Measurements from ENCODE around the gene SHB. TPM values are rescaled to one million over a fixed set of nuclear protein-coding genes. Genes with fewer than 3 reads are reported as not detected.

SHB gene
- total RNA-seq, 1 experiment from 2014 or later, result 12.2 TPM

DNA sequence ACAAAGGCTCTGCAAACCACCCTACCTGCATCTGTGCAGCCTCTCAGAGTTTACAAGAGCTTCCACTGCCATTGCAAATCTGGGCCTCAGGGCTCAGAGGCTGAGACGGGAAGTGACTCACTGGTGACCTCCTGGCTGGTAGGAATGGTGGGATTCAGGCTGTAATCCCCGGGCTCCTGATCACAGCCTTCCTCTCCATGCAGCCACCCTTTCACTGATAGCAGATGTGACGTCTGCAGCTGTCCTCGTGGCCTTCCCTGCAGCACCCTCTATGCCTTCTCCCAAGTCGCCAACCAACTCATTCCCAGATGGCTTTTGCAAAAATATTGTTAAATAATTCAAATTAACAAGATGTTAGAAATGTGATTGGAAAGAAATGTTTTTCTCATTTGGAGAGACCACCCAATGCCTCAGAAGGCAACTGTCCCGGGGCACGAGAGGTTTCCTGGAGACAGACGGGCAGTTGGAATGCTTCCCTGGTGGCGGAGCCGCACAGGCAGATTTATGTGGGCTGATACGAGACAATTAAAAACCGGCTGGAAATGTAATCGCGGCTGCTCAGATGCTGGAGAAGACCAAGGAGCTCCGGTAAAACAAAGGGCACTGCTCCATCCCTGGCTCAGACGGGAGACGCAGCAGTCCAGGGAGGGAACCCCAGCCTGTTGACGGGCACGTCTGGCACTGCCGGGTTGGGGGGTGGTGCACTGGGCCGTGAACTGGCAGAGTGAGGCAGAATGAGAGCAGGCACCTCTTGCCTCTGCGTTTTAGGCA is 130.7 kb downstream of the SHB start (continued):
- TF ChIP-seq, protein P1, sequence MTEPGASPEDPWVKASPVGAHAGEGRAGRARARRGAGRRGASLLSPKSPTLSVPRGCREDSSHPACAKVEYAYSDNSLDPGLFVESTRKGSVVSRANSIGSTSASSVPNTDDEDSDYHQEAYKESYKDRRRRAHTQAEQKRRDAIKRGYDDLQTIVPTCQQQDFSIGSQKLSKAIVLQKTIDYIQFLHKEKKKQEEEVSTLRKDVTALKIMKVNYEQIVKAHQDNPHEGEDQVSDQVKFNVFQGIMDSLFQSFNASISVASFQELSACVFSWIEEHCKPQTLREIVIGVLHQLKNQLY (CRISPR knock-in tag; IDR thresholded peaks at IDR 0.05), result no peak
- no peak for TF ChIP-seq ZNF423 (CRISPR knock-in tag; IDR thresholded peaks at IDR 0.05)

DNA sequence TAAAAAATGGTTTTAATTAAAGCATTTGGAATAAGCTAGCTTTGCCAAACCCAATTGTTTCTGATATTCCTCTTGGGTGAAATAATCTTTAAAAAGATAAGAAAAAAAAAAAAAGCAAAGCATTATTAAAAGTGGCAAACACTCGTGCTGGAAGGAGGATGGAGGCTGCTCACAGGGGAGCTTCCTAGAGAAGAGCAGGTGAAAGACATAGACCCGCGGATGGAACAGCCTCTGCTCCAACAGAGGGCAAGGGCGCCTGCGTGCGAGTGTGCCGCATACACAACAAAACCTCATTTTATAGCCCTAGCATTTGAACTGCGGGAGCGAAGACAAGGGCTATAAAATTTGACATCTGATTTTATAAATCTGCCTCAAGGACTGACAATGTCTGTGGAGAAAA is 131.7 kb downstream of the SHB start:
- peaks cover 10% of the 10 kb centered on the region for H3K4me1 Mint-ChIP-seq
- H3K27ac Mint-ChIP-seq, result no peak overlapping the region
- TF ChIP-seq SP1 (CRISPR knock-in tag; conservative IDR thresholded peaks at IDR 0.05), result no peak
- no peak for TF ChIP-seq NFE2L1 (CRISPR knock-in tag; IDR thresholded peaks at IDR 0.05)
- TF ChIP-seq, protein P2, sequence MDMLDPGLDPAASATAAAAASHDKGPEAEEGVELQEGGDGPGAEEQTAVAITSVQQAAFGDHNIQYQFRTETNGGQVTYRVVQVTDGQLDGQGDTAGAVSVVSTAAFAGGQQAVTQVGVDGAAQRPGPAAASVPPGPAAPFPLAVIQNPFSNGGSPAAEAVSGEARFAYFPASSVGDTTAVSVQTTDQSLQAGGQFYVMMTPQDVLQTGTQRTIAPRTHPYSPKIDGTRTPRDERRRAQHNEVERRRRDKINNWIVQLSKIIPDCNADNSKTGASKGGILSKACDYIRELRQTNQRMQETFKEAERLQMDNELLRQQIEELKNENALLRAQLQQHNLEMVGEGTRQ (CRISPR knock-in tag; IDR thresholded peaks at IDR 0.05), result no peak
- no peak for TF ChIP-seq ZBTB21 (CRISPR knock-in tag; IDR thresholded peaks at IDR 0.05; ENCODE audit: borderline replicate concordance)
- TF ChIP-seq ZNF263 (CRISPR knock-in tag; IDR thresholded peaks at IDR 0.05; ENCODE audit: low read depth), result no peak
- no peak for TF ChIP-seq NFYB (CRISPR knock-in tag; conservative IDR thresholded peaks at IDR 0.05; ENCODE audit: low read depth)
- TF ChIP-seq SOX15 (CRISPR knock-in tag; IDR thresholded peaks at IDR 0.05), result no peak
- TF ChIP-seq, protein P3, sequence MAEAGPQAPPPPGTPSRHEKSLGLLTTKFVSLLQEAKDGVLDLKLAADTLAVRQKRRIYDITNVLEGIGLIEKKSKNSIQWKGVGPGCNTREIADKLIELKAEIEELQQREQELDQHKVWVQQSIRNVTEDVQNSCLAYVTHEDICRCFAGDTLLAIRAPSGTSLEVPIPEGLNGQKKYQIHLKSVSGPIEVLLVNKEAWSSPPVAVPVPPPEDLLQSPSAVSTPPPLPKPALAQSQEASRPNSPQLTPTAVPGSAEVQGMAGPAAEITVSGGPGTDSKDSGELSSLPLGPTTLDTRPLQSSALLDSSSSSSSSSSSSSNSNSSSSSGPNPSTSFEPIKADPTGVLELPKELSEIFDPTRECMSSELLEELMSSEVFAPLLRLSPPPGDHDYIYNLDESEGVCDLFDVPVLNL (CRISPR knock-in tag; IDR thresholded peaks at IDR 0.05; ENCODE audit: borderline replicate concordance, low read depth), result no peak
- TF ChIP-seq ATF1 (CRISPR knock-in tag; IDR thresholded peaks at IDR 0.05), result no peak
- TF ChIP-seq, protein P4, sequence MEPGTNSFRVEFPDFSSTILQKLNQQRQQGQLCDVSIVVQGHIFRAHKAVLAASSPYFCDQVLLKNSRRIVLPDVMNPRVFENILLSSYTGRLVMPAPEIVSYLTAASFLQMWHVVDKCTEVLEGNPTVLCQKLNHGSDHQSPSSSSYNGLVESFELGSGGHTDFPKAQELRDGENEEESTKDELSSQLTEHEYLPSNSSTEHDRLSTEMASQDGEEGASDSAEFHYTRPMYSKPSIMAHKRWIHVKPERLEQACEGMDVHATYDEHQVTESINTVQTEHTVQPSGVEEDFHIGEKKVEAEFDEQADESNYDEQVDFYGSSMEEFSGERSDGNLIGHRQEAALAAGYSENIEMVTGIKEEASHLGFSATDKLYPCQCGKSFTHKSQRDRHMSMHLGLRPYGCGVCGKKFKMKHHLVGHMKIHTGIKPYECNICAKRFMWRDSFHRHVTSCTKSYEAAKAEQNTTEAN (CRISPR knock-in tag; IDR thresholded peaks at IDR 0.05), result no peak
- TF ChIP-seq NR3C1 (CRISPR knock-in tag; conservative IDR thresholded peaks at IDR 0.05; ENCODE audit: low read depth), result no peak
- TF ChIP-seq, protein P5, sequence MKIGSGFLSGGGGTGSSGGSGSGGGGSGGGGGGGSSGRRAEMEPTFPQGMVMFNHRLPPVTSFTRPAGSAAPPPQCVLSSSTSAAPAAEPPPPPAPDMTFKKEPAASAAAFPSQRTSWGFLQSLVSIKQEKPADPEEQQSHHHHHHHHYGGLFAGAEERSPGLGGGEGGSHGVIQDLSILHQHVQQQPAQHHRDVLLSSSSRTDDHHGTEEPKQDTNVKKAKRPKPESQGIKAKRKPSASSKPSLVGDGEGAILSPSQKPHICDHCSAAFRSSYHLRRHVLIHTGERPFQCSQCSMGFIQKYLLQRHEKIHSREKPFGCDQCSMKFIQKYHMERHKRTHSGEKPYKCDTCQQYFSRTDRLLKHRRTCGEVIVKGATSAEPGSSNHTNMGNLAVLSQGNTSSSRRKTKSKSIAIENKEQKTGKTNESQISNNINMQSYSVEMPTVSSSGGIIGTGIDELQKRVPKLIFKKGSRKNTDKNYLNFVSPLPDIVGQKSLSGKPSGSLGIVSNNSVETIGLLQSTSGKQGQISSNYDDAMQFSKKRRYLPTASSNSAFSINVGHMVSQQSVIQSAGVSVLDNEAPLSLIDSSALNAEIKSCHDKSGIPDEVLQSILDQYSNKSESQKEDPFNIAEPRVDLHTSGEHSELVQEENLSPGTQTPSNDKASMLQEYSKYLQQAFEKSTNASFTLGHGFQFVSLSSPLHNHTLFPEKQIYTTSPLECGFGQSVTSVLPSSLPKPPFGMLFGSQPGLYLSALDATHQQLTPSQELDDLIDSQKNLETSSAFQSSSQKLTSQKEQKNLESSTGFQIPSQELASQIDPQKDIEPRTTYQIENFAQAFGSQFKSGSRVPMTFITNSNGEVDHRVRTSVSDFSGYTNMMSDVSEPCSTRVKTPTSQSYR (CRISPR knock-in tag; IDR thresholded peaks at IDR 0.05), result no peak
- no peak for TF ChIP-seq MYBL2 (CRISPR knock-in tag; IDR thresholded peaks at IDR 0.05)
- no peak for TF ChIP-seq NR1H2 (CRISPR knock-in tag; IDR thresholded peaks at IDR 0.05)
- TF ChIP-seq, protein P6, sequence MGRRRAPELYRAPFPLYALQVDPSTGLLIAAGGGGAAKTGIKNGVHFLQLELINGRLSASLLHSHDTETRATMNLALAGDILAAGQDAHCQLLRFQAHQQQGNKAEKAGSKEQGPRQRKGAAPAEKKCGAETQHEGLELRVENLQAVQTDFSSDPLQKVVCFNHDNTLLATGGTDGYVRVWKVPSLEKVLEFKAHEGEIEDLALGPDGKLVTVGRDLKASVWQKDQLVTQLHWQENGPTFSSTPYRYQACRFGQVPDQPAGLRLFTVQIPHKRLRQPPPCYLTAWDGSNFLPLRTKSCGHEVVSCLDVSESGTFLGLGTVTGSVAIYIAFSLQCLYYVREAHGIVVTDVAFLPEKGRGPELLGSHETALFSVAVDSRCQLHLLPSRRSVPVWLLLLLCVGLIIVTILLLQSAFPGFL (CRISPR knock-in tag; IDR thresholded peaks at IDR 0.05; ENCODE audit: borderline replicate concordance), result no peak
- no peak for TF ChIP-seq RELA (CRISPR knock-in tag; IDR thresholded peaks at IDR 0.05; ENCODE audit: borderline replicate concordance)
- H3K36me3 Mint-ChIP-seq, result no peaks in the 10 kb centered on the region
- ATAC-seq, result no peak
- H3K4me3 Mint-ChIP-seq, result no peak overlapping the region
- no peaks in the 10 kb centered on the region for H3K9me3 Mint-ChIP-seq
- no peak for DNase-seq (ENCODE audit: low spot score)
- ChIA-PET CTCF (interaction anchor here (0.7 to 1.3 kb wide), 3 partner anchors 24 to 394 kb away, joined by 3 to 8 read pairs (median 3); no protein-coding TSS in a partner anchor), POLR2A (interaction anchor here (0.7 kb wide), 1 partner anchor 150 kb away, joined by 3 read pairs; no protein-coding TSS in a partner anchor)
- H3K27me3 Mint-ChIP-seq (ENCODE audit: low read depth), result no peaks in the 10 kb centered on the region

Data from WTC11 (cell line).